Measurements from ENCODE around the gene SCCPDH. TPM values are rescaled to one million over a fixed set of nuclear protein-coding genes. Genes with fewer than 3 reads are reported as not detected.

Gene SCCPDH
- total RNA-seq, 3 donors from 2014 or later: 11.3 to 30.8 (median 23.7) TPM

DNA sequence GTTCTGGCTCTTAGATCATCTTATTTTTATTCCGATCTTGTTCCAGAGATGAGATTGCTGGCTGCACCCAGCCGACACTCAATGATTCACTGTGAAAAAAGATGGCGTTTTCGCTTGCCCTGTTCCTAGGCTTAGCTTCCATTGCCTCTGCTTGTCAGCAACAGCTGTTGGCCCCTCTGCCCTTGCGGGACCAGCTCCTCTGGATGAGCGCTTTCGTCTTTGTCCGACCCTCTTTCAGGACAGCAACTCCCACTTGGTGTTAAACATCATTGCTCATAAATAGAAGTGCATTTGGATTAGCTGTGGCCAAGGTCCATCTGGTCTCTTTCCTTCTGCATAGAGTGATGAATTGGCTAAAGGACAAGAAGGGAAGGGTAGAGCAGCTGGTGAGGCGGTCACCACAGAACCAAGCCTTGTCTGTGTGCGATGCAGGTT is 43.5 kb upstream of the SCCPDH start:
- no peak for DNase-seq (ENCODE audit: low spot score in 2 of 2)
- no peaks in the 10 kb centered on the region for H3K36me3 ChIP-seq
- H3K27me3 ChIP-seq: no peaks in the 10 kb centered on the region
- TF ChIP-seq POLR2A (IDR thresholded peaks at IDR 0.05): no peak
- no peaks in the 10 kb centered on the region for H3K9me3 ChIP-seq
- no peaks in the 10 kb centered on the region for H3K4me1 ChIP-seq
- H3K4me3 ChIP-seq: no peak overlapping the region
- intact Hi-C loops (cut with DNase I; ENCODE audit: low total_unique reads): no loop called here
- no peak overlapping the region for H3K27ac ChIP-seq

DNA sequence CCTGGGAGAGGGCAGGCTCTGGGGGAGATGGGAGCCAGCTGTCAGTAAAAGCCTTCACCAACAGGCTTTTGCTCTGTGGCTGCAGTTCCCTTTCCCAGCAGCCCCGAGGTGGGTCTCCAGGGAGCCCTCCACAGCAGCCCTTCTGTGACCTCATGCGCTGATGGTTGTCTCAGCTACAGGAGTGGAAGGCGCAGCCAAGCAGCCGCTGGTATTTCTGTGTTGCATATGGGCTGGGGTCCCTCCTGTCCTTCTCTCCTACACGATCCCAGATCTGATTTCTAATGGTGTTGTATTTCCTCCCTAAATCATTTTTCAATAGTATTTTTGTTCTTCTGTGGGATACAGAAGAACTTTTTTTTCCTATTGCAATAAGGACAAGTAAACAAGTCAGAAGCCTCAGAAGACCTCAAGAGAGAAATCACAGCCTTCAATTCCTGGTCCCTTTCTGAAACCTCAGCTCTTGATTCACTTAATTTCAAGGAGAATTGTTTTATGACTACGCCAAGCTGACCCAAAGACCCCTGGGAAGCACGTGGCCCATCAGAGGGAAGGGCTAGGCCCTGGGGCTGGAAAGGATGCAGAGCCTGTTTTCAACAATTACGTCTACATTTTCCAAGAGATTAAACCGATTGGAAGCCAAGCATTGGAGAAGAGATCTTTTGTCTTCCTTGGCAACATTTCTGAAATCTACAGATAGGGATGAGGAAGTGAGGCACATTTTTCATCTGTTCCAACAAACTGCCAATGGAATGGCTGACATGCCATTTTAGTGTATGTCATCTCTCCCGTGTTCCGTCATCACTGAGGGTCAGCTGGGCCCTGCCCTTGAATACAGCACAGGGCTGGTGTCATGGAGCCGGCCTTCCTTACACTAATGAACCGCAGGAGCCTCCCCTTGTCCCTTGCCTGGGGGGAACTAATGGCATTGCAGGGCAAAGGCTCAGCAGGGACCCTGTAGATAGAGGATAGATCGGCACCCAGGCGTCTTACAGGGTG is 42.0 kb upstream of the SCCPDH start:
- H3K4me1 ChIP-seq: no peaks in the 10 kb centered on the region
- H3K27ac ChIP-seq: peak overlapping the region in 1 of 2 donors; percentile 55
- no peak for DNase-seq (ENCODE audit: low spot score in 2 of 2)
- intact Hi-C loops (cut with DNase I; ENCODE audit: low total_unique reads): no loop called here
- no peak overlapping the region for H3K4me3 ChIP-seq
- no peaks in the 10 kb centered on the region for H3K9me3 ChIP-seq
- H3K27me3 ChIP-seq: no peaks in the 10 kb centered on the region
- TF ChIP-seq POLR2AphosphoS5 (IDR thresholded peaks at IDR 0.05) (no peak), CTCF (IDR thresholded peaks at IDR 0.05) (no peak), POLR2A (IDR thresholded peaks at IDR 0.05) (no peak)
- H3K36me3 ChIP-seq: no peaks in the 10 kb centered on the region

DNA sequence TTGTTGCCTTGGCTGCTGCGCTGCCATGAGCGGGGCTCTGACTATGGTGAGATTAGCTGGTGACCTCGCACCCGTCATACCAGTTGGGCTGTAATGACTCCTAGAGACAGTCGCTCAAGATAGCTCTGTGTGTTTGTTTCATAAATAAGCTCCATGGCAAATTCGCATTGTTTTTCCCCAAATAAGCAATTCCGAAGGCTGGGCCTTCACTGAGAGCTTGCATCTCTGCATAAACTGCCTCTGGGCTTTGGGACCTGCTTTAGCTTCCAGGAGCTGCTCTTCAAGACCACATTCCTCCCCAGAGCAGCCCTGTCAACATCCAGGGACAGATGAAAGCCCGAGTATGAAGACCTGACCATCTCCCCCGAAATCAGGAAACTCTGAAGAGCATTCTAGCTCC is 40.7 kb upstream of the SCCPDH start:
- Histone ChIP-seq H3K27me3 (no peaks in the 10 kb centered on the region), H3K27ac (no peak overlapping the region), H3K4me1 (no peaks in the 10 kb centered on the region), H3K36me3 (no peaks in the 10 kb centered on the region), H3K4me3 (no peak overlapping the region), H3K9me3 (no peaks in the 10 kb centered on the region)
- no peak for DNase-seq (ENCODE audit: low spot score in 2 of 2)
- intact Hi-C loops (cut with DNase I; ENCODE audit: low total_unique reads): no loop called here
- no peak for TF ChIP-seq POLR2A (IDR thresholded peaks at IDR 0.05)

GRCh38 chr1:246687002-246687401 is 37.2 kb upstream of the SCCPDH start:
- no peaks in the 10 kb centered on the region for H3K36me3 ChIP-seq

GRCh38 chr1:246689409-246690008 is 34.7 kb upstream of the SCCPDH start:
- DNase-seq (ENCODE audit: low spot score in 2 of 2): peak in 1 of 2 donors; percentile 31
- Histone ChIP-seq H3K36me3 (no peaks in the 10 kb centered on the region), H3K4me1 (peaks cover 0 to 10% of the 10 kb centered on the region in 2 donors), H3K4me3 (peak overlapping the region; percentile 15 to 65 (median 41)), H3K27me3 (no peaks in the 10 kb centered on the region), H3K27ac (no peak overlapping the region), H3K9me3 (peaks cover 5% of the 10 kb centered on the region in 2 donors)
- TF ChIP-seq POLR2A (IDR thresholded peaks at IDR 0.05) (no peak), CTCF (IDR thresholded peaks at IDR 0.05) (peak in 2 of 3 donors; percentile 54 to 74)
- intact Hi-C loops (cut with DNase I; ENCODE audit: low total_unique reads): no loop called here

More at GRCh38 chr1:246687002-246687401, 37.2 kb upstream of the SCCPDH start:
- intact Hi-C loops (cut with DNase I; ENCODE audit: low total_unique reads): no loop called here
- H3K4me1 ChIP-seq: peaks cover 0 to 10% of the 10 kb centered on the region in 2 donors
- no peak overlapping the region for H3K27ac ChIP-seq
- H3K27me3 ChIP-seq: no peaks in the 10 kb centered on the region
- no peaks in the 10 kb centered on the region for H3K9me3 ChIP-seq
- H3K4me3 ChIP-seq: no peak overlapping the region
- no peak for DNase-seq (ENCODE audit: low spot score in 2 of 2)
- no peak for TF ChIP-seq POLR2A (IDR thresholded peaks at IDR 0.05)
- TF ChIP-seq CTCF (IDR thresholded peaks at IDR 0.05): no peak
- TF ChIP-seq POLR2AphosphoS5 (IDR thresholded peaks at IDR 0.05): no peak

DNA sequence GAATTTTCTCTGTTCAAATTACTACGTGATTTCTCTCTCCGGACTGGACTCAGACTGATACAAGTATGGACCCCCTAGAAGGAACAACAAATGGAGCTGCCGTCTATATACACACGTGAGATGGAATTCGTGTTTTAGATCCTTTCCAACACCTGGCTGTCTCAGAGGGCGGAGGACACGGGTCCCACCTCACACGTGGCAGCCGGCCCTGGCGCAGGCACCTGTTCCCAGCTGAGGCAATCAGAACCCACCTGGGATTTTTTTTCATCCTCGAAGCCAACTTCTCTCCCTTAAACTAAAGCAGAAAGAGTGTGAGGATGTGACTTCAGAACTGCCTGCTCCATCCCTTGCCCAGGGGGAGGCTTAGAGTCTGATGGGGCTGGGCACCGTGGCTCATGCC is 34.1 kb upstream of the SCCPDH start:
- intact Hi-C loops (cut with DNase I; ENCODE audit: low total_unique reads): no loop called here
- no peak overlapping the region for H3K27ac ChIP-seq

More for the DNA sequence above, 34.1 kb upstream of the SCCPDH start:
- TF ChIP-seq POLR2AphosphoS5 (IDR thresholded peaks at IDR 0.05): no peak
- no peak for TF ChIP-seq POLR2A (IDR thresholded peaks at IDR 0.05)
- TF ChIP-seq CTCF (IDR thresholded peaks at IDR 0.05): no peak
- peak overlapping the region in 2 of 3 donors; percentile 15 to 41 for H3K4me3 ChIP-seq
- peaks cover 0 to 10% of the 10 kb centered on the region in 2 donors for H3K4me1 ChIP-seq
- DNase-seq (ENCODE audit: low spot score in 2 of 2): no peak
- no peaks in the 10 kb centered on the region for H3K36me3 ChIP-seq
- peaks cover 6 to 9% of the 10 kb centered on the region in 2 donors for H3K9me3 ChIP-seq
- H3K27me3 ChIP-seq: no peaks in the 10 kb centered on the region
